SK-N-MC (cell line): ENCODE data around the gene PBX1.

Experiments used
- DNase-seq: peaks from one replicate; pipeline ENCODE4 v3.0.0-alpha.2; 2011; ENCODE audit warnings: low read depth, low spot score
- H3K27ac ChIP-seq: fragments of 200-600 bp; sonication (generic); 2 replicates; pipeline ENCODE4 v1.5.1; 2016; ENCODE audit warnings: mixed run types
- H3K36me3 ChIP-seq: fragments of 200-600 bp; sonication (generic); 2 replicates; pipeline ENCODE4 v1.6.1; 2017; ENCODE audit warnings: antibody characterized with exemption, low read length, mixed read lengths; ENCODE audit not compliant: insufficient read depth
- H3K4me3 ChIP-seq: fragments of 200-600 bp; sonication (generic); 2 replicates; pipeline ENCODE4 v1.5.1; 2016
- H3K9ac ChIP-seq: fragments of 200-600 bp; sonication (generic); 2 replicates; pipeline ENCODE4 v1.8.0; 2017; ENCODE audit warnings: mixed run types, mixed read lengths; ENCODE audit not compliant: insufficient read length
- H3K9me3 ChIP-seq: fragments of 200-600 bp; sonication (generic); 2 replicates; pipeline ENCODE4 v1.6.1; 2017; ENCODE audit warnings: low read depth, mild to moderate bottlenecking, antibody characterized with exemption, low read length, moderate library complexity, mixed read lengths
- EZH2 ChIP-seq: fragments of 200-600 bp; sonication (generic); IDR thresholded peaks from one replicate; pipeline ENCODE4 v1.6.1; 2017; ENCODE audit warnings: antibody characterized with exemption
- FOXP2 ChIP-seq: optimal IDR thresholded peaks from 2 replicates; pipeline ENCODE3; 2011; ENCODE audit warnings: mild to moderate bottlenecking, moderate library complexity; ENCODE audit not compliant: insufficient read depth; ENCODE audit errors: extremely low read length, control extremely low read depth
- POLR2AphosphoS5 ChIP-seq: IDR thresholded peaks from 2 replicates; pipeline ENCODE4 v1.6.1; 2012; ENCODE audit warnings: mild to moderate bottlenecking, low read depth, low read length, borderline replicate concordance

PBX1 gene

DNA sequence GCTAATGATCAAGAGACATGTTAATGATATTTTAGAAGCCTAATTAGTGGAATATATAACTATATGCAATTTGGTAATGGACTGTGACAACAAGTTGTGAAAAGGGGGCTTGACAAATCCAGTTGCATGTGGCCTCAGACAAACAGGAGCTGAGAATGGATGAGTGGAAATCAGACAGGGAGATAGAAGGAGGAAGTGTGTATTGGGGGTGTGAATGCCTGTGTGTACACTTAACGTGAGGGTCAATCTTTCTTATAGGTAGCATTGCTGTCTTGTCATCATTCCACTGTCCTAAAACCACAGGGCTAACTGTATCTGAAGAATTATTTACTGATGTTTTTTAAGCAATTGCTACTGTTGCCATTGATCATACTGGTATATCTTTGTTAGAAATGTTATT lies 64.8 kb downstream of the PBX1 start:
- TF ChIP-seq POLR2AphosphoS5 (no peak), EZH2 (no peak), FOXP2 (no peak)
- Histone ChIP-seq H3K36me3 (no peaks in the 10 kb centered on the region; the same call in 1 of the 2 replicates), H3K4me3 (no peak overlapping the region), H3K9me3 (no peaks in the 10 kb centered on the region), H3K27ac (no peak overlapping the region), H3K9ac (no peak overlapping the region)
- DNase-seq: no peak

GRCh38 chr1:164624400-164624799 lies 65.4 kb downstream of the PBX1 start:
- no peak for DNase-seq
- TF ChIP-seq FOXP2 (no peak), EZH2 (no peak)
- H3K4me3 ChIP-seq: no peak overlapping the region
- no peak overlapping the region for H3K27ac ChIP-seq
- no peak overlapping the region for H3K9ac ChIP-seq
- no peaks in the 10 kb centered on the region for H3K9me3 ChIP-seq
- no peaks in the 10 kb centered on the region; the same call in 1 of the 2 replicates for H3K36me3 ChIP-seq

DNA sequence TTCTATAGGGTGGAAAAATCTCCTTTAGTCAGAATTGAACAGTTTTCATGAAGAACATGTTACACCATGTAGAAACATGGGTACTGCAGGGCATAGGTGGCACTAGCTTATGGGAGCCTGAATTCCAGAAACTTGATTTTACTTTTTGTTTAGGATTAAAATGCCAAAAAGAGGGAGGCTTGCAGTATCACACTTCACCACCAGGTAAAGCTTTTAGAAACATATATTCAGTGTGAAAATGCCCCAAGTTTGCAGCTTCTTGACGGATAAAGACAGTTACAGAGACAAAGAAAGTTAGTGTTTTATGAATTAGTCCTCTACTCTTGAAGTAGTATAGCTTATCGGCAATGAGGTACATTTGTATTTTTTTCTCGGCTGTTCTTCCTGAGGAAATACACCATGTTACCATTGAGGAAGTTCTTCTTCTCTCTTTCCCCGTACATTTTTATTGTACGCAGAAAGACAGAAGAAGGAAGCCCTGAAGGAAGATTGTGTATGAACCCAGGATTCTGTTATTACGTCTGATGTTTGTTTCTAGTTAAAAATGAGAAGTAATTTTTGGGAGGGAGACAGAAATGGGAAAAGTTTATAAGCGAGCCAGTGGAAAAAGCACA lies 66.1 kb downstream of the PBX1 start:
- Histone ChIP-seq H3K9me3 (no peaks in the 10 kb centered on the region), H3K36me3 (no peaks in the 10 kb centered on the region; the same call in 1 of the 2 replicates), H3K9ac (no peak overlapping the region), H3K4me3 (no peak overlapping the region), H3K27ac (0 out of 2 replicates have a peak overlapping the region, but pooled peaks have one; percentile 37)
- TF ChIP-seq EZH2 (no peak), POLR2AphosphoS5 (no peak), FOXP2 (no peak)
- DNase-seq: no peak

DNA sequence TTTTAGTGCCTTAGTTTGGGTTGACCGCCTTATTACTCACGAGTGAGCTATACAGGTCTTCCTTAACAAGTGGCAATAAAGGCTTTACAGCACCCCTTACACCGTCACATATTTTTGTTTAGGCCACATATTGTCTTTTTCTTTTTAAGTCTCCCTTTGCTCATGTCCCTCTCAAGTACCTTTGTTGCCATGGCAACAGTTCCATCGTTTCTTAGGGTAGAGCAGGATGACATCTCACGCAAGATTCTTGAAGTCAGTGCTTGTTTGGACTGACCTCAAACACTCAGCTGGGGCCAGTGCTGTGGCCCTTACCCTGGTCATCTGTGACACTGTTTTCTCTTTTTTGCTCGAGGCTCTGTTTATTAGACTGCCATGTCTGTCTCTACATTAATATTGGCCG lies 69.8 kb downstream of the PBX1 start:
- no peak overlapping the region for H3K4me3 ChIP-seq
- TF ChIP-seq FOXP2: no peak
- no peak for TF ChIP-seq EZH2
- TF ChIP-seq POLR2AphosphoS5: no peak
- H3K9ac ChIP-seq: no peak overlapping the region
- no peaks in the 10 kb centered on the region for H3K9me3 ChIP-seq
- H3K27ac ChIP-seq: no peak overlapping the region
- no peak for DNase-seq
- no peaks in the 10 kb centered on the region; the same call in 1 of the 2 replicates for H3K36me3 ChIP-seq

- Histone ChIP-seq H3K36me3 (no peaks in the 10 kb centered on the region; the same call in 1 of the 2 replicates), H3K27ac (no peak overlapping the region), H3K9me3 (no peaks in the 10 kb centered on the region), H3K9ac (no peak overlapping the region), H3K4me3 (no peak overlapping the region)
- no peak for DNase-seq
- TF ChIP-seq FOXP2 (no peak), POLR2AphosphoS5 (no peak), EZH2 (no peak)
Observed at GRCh38 chr1:164629971-164630370, 71.0 kb downstream of the PBX1 start.

- Histone ChIP-seq H3K27ac (0 out of 2 replicates have a peak overlapping the region, but pooled peaks have one; percentile 17), H3K4me3 (no peak overlapping the region), H3K9ac (no peak overlapping the region), H3K9me3 (no peaks in the 10 kb centered on the region), H3K36me3 (no peaks in the 10 kb centered on the region; the same call in 1 of the 2 replicates)
- DNase-seq: no peak
- TF ChIP-seq FOXP2 (no peak), EZH2 (no peak), POLR2AphosphoS5 (no peak)
Observed at GRCh38 chr1:164630626-164631396, 71.8 kb downstream of the PBX1 start.

- DNase-seq: no peak
- Histone ChIP-seq H3K9ac (no peak overlapping the region), H3K27ac (no peak overlapping the region), H3K4me3 (no peak overlapping the region), H3K9me3 (no peaks in the 10 kb centered on the region), H3K36me3 (no peaks in the 10 kb centered on the region)
- TF ChIP-seq POLR2AphosphoS5: no peak
- no peak for TF ChIP-seq EZH2
- TF ChIP-seq FOXP2: no peak
Observed at GRCh38 chr1:164631751-164632150, 72.8 kb downstream of the PBX1 start.

GRCh38 chr1:164633997-164634396 lies 75.0 kb downstream of the PBX1 start:
- Histone ChIP-seq H3K36me3 (peaks cover 15% of the 10 kb centered on the region; the same call in 1 of the 2 replicates), H3K27ac (peak overlapping the region; percentile 87; the same call in 1 of the 2 replicates), H3K9me3 (no peaks in the 10 kb centered on the region), H3K9ac (no peak overlapping the region), H3K4me3 (no peak overlapping the region)
- DNase-seq: no peak
- TF ChIP-seq POLR2AphosphoS5 (no peak), EZH2 (no peak), FOXP2 (no peak)
